ENCODE results near the gene LDAF1.

The LDAF1 gene

GRCh38 chr16:21224800-21225199, 66.3 kb downstream of the LDAF1 start:
- no peak overlapping the region for H3K4me3 Mint-ChIP-seq
- H3K27ac Mint-ChIP-seq = no peak overlapping the region
- H3K9me3 Mint-ChIP-seq = no peaks in the 10 kb centered on the region
- peaks cover 64% of the 10 kb centered on the region for H3K27me3 Mint-ChIP-seq
- H3K4me1 Mint-ChIP-seq (ENCODE audit: low read depth) = peaks cover 3% of the 10 kb centered on the region
- DNase-seq = no peak
- no peaks in the 10 kb centered on the region for H3K36me3 Mint-ChIP-seq (ENCODE audit: low read depth)

GRCh38 chr16:21226749-21227148, 68.3 kb downstream of the LDAF1 start:
- H3K9me3 Mint-ChIP-seq = no peaks in the 10 kb centered on the region
- no peak for DNase-seq
- H3K36me3 Mint-ChIP-seq (ENCODE audit: low read depth) = no peaks in the 10 kb centered on the region
- no peak overlapping the region for H3K27ac Mint-ChIP-seq
- peaks cover 3% of the 10 kb centered on the region for H3K4me1 Mint-ChIP-seq (ENCODE audit: low read depth)
- peaks cover 65% of the 10 kb centered on the region for H3K27me3 Mint-ChIP-seq
- no peak overlapping the region for H3K4me3 Mint-ChIP-seq

- Mint-ChIP-seq H3K4me1 (ENCODE audit: low read depth) (peaks cover 3% of the 10 kb centered on the region), H3K27me3 (peaks cover 66% of the 10 kb centered on the region), H3K9me3 (no peaks in the 10 kb centered on the region), H3K4me3 (no peak overlapping the region), H3K27ac (no peak overlapping the region), H3K36me3 (ENCODE audit: low read depth) (no peaks in the 10 kb centered on the region)
- DNase-seq = no peak
Measured at GRCh38 chr16:21227866-21228265, 69.4 kb downstream of the LDAF1 start.

DNA sequence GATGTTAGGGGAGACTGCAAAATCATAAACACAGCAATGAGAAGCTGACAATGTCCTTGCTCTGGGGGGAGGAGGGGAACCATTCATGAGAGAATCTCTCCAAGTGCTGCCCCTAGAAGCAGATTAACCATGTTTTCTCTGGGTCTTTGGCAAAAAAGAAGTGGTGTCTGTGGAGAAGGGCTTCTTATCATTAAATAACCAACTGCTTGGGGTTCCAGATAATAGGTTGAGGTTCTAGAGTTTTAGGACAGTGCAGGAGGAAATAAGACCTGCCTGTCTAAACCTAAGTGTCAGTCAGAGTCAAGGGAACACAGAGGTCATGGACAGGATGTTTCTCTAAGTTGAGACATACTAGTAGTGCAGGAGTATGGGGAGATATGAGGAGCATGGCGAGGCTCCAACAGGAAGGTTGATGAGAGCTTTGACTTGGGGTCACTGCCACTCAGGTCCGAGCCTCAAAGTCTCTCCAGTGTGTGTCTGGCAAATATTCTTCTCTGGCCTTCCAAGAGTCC, 69.9 kb downstream of the LDAF1 start:
- H3K9me3 Mint-ChIP-seq = no peaks in the 10 kb centered on the region
- H3K4me1 Mint-ChIP-seq (ENCODE audit: low read depth) = peaks cover 3% of the 10 kb centered on the region
- no peak overlapping the region for H3K27ac Mint-ChIP-seq
- peaks cover 68% of the 10 kb centered on the region for H3K27me3 Mint-ChIP-seq
- no peak for DNase-seq
- no peaks in the 10 kb centered on the region for H3K36me3 Mint-ChIP-seq (ENCODE audit: low read depth)
- H3K4me3 Mint-ChIP-seq = no peak overlapping the region
